GM12872 (cell line): Measurements from ENCODE around the gene POU2F1.

Experiments
- CTCF ChIP-seq: IDR thresholded peaks from 3 replicates; pipeline ENCODE4 v1.5.1; 2011; ENCODE audit warnings: low read depth, mild to moderate bottlenecking, low read length, moderate library complexity; ENCODE audit not compliant: insufficient read depth

POU2F1 gene

GRCh38 chr1:167227934-167228378, 7.3 kb downstream of the POU2F1 start:
- no peak for TF ChIP-seq CTCF

GRCh38 chr1:167229719-167230385, 9.2 kb downstream of the POU2F1 start:
- no peak for TF ChIP-seq CTCF

GRCh38 chr1:167230437-167230836, 9.8 kb downstream of the POU2F1 start:
- no peak for TF ChIP-seq CTCF

- TF ChIP-seq CTCF: no peak
Observed at GRCh38 chr1:167231873-167232450, 11.3 kb downstream of the POU2F1 start.

GRCh38 chr1:167232801-167233200, 12.1 kb downstream of the POU2F1 start:
- no peak for TF ChIP-seq CTCF

- TF ChIP-seq CTCF: no peak
Observed at GRCh38 chr1:167233373-167233772, 12.7 kb downstream of the POU2F1 start.

GRCh38 chr1:167237000-167237399, 16.3 kb downstream of the POU2F1 start:
- TF ChIP-seq CTCF: no peak

GRCh38 chr1:167238713-167239112, 18.0 kb downstream of the POU2F1 start:
- TF ChIP-seq CTCF: no peak
